ENCODE measurements around the gene ZDHHC14. TPM values are rescaled to one million over a fixed set of nuclear protein-coding genes. Genes with fewer than 3 reads are reported as not detected.

The ZDHHC14 gene
- total and polyA plus RNA-seq, 4 donors = 4.3 to 18.3 (median 8.9) TPM

- H3K9ac ChIP-seq (ENCODE audit: insufficient read depth in 1 of 2, low read length in 2 of 2) = peak overlapping the region in 1 of 2 donors; percentile 43
- peaks cover 0 to 13% (median 10%) of the 10 kb centered on the region in 5 donors for H3K4me1 ChIP-seq (ENCODE audit: control insufficient read depth in 5 of 5, insufficient read depth in 5 of 5, low read length in 5 of 5)
- 73 to 79% methylated on average over 13 of the region's 13 CpGs for WGBS, 2 donors
- H3K4me3 ChIP-seq = no peak overlapping the region
- peak overlapping the region in 1 of 2 donors; percentile 39 for H3K27ac ChIP-seq (ENCODE audit: low read depth in 1 of 2, low read length in 1 of 2)
- DNase-seq (peak; percentile 54 to 75 (median 60)), ATAC-seq (ENCODE audit: insufficient read depth, low FRiP score) (no peak)
- no peak for TF ChIP-seq CTCF (IDR thresholded peaks at IDR 0.05; ENCODE audit: control extremely low read depth, extremely low read depth)
- no peaks in the 10 kb centered on the region for H3K36me3 ChIP-seq (ENCODE audit: control insufficient read depth in 4 of 4, insufficient read depth in 4 of 4, low read length in 4 of 4)
- no peaks in the 10 kb centered on the region for H3K9me3 ChIP-seq (ENCODE audit: control insufficient read depth in 4 of 4, insufficient read depth in 3 of 4, low read length in 3 of 4)
- no peaks in the 10 kb centered on the region for H3K27me3 ChIP-seq (ENCODE audit: control insufficient read depth in 3 of 3, insufficient read depth in 3 of 3, low read length in 2 of 3)
These were observed 53.5 kb downstream of the ZDHHC14 start for GRCh38 chr6:157434349-157435033.

- WGBS, 2 donors = 73 to 81% methylated on average over 13 of the region's 13 CpGs
- no peak for TF ChIP-seq CTCF (IDR thresholded peaks at IDR 0.05; ENCODE audit: control extremely low read depth, extremely low read depth)
- no peak overlapping the region for H3K4me3 ChIP-seq
- DNase-seq (peak in 1 of 3 donors; percentile 19), ATAC-seq (ENCODE audit: insufficient read depth, low FRiP score) (no peak)
- H3K9ac ChIP-seq (ENCODE audit: insufficient read depth in 1 of 2, low read length in 2 of 2) = no peak overlapping the region
- H3K4me1 ChIP-seq (ENCODE audit: control insufficient read depth in 5 of 5, insufficient read depth in 5 of 5, low read length in 5 of 5) = peaks cover 0 to 13% (median 10%) of the 10 kb centered on the region in 5 donors
- H3K27me3 ChIP-seq (ENCODE audit: control insufficient read depth in 3 of 3, insufficient read depth in 3 of 3, low read length in 2 of 3) = no peaks in the 10 kb centered on the region
- no peaks in the 10 kb centered on the region for H3K9me3 ChIP-seq (ENCODE audit: control insufficient read depth in 4 of 4, insufficient read depth in 3 of 4, low read length in 3 of 4)
- no peak overlapping the region for H3K27ac ChIP-seq (ENCODE audit: low read depth in 1 of 2, low read length in 1 of 2)
- H3K36me3 ChIP-seq (ENCODE audit: control insufficient read depth in 4 of 4, insufficient read depth in 4 of 4, low read length in 4 of 4) = no peaks in the 10 kb centered on the region
These were observed 55.4 kb downstream of the ZDHHC14 start for GRCh38 chr6:157436219-157436943.

- Histone ChIP-seq H3K4me1 (ENCODE audit: control insufficient read depth in 5 of 5, insufficient read depth in 5 of 5, low read length in 5 of 5) (peaks cover 0 to 13% (median 10%) of the 10 kb centered on the region in 5 donors), H3K27me3 (ENCODE audit: control insufficient read depth in 3 of 3, insufficient read depth in 3 of 3, low read length in 2 of 3) (no peaks in the 10 kb centered on the region), H3K27ac (ENCODE audit: low read depth in 1 of 2, low read length in 1 of 2) (no peak overlapping the region), H3K9me3 (ENCODE audit: control insufficient read depth in 4 of 4, insufficient read depth in 3 of 4, low read length in 3 of 4) (no peaks in the 10 kb centered on the region), H3K4me3 (no peak overlapping the region), H3K9ac (ENCODE audit: insufficient read depth in 1 of 2, low read length in 2 of 2) (no peak overlapping the region), H3K36me3 (ENCODE audit: control insufficient read depth in 4 of 4, insufficient read depth in 4 of 4, low read length in 4 of 4) (no peaks in the 10 kb centered on the region)
- WGBS, 2 donors = 88 to 99% methylated on average over 4 of the region's 4 CpGs
- TF ChIP-seq CTCF (IDR thresholded peaks at IDR 0.05; ENCODE audit: control extremely low read depth, extremely low read depth) = no peak
- no peak for ATAC-seq (ENCODE audit: insufficient read depth, low FRiP score)
- DNase-seq = no peak
These were observed 56.0 kb downstream of the ZDHHC14 start for GRCh38 chr6:157436944-157437336.

Measured in lung (tissue), 12 donors.